CD4-positive, alpha-beta T cell treated with Interleukin-15 for 1 hour (primary cell): ENCODE results near the gene TADA1.
"Not testable (repeated sequence)": the region's sequence is repeated elsewhere in the genome, so short reads cannot be mapped to it uniquely, and the experiment has no call there.

Experiments used
- DNase-seq: peaks from one replicate; pipeline ENCODE4 v3.0.0-alpha.2; 2020

TADA1 gene

DNA sequence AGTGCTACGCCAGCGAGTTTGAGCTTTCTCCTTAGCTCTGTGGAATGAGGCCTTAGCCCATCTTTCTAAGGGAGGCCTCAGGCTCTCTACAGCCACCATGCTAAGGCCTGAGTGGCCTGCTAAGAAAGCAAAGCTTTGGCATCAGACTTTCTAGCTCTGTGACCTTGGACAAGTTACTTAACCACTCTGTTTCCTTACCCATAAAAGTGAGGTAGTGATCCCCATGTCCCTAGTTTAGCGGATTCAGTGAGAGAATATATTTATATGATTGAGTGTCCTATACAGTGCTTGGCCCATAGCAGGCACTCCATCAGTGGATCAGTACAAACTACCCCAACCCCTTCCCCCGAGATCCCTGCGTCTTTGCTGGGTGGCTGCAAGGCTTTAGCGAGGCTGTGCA lies 32.7 kb downstream of the TADA1 start:
- no peak for DNase-seq

DNA sequence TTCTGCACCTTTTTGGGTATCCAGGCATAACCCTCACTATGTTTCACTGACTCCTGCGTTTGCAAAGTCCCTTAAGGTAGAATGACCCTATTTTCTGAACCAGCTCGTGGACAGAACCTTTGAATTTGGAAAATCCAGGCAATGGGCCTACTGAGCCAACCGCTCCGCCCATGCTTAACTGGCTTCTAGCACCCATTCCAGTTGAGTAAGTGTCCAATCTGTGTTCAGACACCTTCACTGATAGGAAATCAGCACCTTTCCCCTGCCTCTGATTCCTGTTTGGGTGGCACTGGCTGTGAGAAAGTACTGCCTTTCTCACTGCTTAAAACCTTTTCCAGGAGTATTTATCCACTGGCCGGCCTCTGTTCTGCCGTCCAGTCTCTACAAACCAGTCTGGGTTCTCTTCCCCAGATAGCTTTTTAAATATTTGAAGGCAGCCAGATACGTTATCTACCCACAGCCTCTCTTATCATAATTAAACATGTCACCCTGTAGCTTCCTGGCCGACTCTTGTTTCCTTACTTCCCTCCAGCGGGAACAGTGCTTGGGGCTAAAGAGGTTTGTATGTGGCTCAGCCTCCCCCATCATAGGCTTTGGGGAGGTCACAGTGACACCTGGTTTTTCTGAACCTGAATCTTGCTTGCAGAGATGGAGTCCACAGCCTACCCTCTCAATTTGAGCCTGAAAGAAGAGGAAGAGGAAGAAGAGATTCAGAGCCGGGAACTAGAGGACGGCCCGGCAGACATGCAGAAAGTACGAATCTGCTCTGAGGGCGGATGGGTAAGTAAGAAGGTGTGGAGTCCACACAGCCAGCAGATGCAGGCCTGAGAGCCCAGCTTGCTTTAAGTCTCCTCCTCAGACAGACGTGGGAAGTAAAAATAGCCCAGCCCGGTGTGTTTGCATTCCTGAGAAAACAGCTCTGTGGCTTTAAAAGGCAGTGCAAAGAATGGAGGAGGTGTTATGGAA lies 35.5 kb downstream of the TADA1 start:
- DNase-seq = no peak

DNA sequence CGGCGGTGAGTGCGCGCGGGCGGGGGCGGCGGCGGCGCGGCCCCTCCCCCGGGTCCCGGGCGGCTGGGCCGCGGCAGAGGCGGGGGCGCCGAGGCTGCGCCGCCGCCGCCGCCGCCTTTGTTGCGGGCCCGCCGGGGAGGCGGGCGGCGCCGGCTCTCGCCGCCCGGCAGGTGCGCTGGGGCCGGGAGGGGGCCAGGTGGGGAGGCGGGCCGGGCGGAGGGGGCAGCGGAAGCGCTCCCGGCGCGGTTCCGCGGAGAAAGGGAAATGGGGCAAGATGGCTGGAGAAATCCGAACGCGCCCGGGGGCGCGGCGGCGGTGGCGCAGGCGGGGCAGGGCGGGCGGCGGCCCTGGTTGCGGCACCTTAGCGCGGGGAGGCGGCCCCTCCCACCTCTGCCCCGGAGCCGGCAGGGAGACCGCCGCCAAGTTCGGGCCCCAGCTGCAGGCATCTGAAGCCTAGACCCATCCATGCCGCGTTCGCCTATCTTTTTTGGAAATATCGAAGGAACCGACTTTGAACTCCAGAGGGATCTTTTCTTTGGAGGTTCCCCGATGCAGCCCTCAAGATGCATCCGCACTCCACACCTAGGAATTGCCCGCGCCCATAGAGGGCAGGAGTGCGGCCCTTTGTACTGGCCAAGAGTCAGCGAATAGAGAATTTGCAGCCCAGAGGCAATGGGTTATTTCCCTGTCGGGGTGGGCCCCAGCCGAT lies 36.3 kb downstream of the TADA1 start:
- DNase-seq = peak; percentile 52

DNA sequence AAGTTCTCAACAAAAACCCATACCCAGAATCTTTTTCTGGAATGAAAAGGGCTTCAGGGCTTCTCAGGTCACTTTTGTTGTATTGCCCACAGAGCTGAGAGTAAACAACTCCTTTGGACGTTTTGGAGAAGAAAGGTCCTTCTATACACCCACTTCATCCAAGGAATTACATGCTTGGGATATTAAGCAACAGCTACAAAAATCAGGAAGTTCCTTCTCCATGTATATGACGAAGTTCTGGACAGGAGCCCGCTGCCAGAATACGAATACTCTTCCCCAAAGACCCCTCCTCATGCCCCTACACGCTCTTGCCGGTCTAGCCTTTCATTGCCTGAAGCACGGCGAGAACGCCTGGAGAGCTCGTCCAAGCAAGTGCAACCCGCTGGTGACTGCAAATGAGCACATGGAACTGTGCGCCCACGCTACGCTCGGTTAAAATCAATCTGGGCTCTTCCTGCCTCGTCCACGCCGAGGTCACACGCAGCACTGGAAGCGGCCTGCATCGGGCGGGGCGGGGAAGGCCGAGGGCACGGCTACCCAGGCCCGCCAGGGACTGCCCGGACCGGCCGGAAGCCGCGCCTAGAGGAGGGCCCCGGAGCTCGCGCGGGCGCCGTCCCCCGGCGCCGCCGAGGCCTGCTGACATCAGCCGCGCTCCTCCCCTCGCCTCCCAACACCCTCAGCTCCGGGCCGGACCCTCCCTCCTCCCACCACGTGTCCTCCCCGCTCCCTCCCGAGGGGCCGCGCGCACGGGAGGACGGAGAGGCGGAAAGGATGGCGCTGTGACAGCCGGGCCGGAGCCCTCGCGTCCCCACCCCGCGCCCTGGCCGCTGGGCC lies 37.1 kb downstream of the TADA1 start, which contains the start of gene POGK:
TSS of gene POGK (plus strand) at position 710 of the 834 bp plus-strand sequence. CDS start 1,482 bp downstream, outside the sequence.
- DNase-seq = peak; percentile 86

DNA sequence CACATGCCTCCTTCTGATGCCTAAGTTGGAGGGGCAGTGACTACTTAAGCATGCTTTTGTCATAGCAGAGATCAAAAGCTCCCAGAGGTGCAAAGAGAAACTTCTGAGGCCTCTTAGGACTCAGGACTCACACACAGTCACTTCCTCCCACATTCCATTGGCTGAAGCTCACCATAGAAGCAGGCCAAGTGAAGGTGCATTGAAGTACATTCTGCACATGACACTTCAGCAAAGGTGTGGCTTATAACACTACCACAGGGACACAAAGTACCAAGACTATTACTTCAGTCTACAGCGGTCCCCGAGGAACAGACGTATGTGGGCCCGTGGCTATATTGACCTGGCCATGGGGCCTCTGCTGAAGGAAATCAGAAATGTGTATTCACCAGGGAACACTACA lies 39.3 kb downstream of the TADA1 start:
- no peak for DNase-seq

DNA sequence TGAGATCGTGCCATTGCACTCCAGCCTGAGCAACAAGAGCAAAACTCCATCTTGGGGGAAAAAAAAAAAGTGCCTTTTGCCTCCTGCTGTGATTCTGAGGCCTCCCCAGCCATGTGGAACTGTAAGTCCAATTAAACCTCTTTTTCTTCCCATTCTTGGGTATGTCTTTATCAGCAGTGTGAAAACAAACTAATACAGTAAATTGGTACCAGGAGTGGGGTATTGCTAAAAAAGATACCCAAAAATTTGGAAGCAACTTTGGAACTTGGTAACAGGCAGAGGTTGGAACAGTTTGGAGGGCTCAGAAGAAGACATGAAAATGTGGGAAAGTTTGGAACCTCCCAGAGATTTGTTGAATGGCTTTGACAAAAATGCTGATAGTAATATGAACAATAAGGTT lies 46.3 kb downstream of the TADA1 start:
- DNase-seq = not testable (repeated sequence)

DNA sequence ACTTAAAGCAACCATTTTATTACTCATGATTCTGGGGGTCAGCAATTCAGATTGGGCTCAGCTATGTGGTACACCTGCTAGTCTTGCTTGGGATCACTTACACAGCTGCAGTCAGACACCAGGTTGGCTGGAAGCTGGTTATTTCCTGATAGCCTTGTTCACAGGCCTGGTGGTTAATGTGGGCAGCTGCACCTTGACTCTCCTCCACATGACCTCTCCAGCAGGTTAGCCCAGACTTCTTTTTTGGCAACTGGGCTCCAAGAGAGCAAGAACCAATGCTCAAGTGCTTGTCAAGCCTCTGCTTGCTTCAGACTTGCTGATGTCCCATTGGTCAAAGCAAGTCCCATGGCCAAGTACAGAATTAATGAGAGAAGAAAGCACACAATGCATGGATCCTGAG lies 48.6 kb downstream of the TADA1 start:
- no peak for DNase-seq

DNA sequence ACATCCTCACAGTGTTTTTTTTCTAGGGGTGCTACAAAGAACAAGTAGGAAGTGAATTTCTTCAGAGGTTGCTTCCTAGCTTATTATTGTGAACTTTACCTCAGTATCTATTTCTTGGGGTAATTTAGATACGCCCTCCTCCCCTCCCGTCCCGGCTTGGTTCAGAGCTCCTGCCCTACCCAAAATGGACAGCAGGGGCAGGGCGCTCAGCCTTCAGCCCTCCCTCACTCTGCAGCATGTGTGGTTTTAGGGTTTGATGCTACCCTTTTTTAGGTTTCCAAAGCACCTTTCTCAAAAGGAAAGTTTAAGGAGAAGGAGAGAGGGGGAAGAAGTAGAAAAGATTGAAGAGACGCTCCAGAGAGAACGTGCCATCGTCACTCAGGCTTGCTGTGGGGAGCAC lies 53.7 kb downstream of the TADA1 start:
- DNase-seq = no peak

DNA sequence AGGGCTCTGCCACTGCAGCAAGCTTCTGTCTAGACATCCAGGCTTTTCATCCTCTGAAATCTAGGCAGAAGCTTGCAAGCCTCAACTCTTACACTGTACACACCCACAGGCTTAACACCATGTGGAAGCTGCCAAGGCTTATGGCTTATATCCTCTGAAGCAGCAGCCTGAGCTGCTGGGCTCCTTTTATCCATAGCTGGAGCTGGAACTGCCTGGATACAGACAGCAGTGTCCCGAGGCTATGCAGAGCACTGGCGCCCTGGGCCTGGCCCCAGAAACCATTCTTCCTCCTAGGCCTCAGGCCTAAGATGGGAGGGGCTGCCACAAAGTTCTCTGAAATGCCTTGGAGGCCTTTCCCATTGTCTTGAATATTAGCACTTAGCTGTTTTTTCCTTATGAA lies 56.1 kb downstream of the TADA1 start:
- DNase-seq = no peak

DNA sequence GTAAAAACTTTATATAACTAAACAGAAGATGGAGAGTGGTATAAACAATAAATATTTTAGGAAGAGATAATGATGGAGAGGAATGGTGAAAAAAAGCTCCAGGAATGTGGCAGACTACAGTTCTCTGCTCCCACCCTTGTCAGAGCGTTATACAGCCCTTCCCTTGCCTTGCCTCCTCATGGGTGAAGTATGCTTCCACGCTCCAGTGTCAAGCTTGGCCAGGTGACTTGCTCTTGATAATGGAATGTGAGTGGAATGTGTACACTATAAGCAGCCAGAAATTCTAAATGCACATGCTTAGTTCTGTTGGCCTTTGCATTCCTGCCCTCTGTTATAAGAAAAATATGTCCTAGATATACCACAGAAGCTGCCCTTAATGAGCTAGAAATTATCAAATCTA lies 61.5 kb downstream of the TADA1 start:
- no peak for DNase-seq

DNA sequence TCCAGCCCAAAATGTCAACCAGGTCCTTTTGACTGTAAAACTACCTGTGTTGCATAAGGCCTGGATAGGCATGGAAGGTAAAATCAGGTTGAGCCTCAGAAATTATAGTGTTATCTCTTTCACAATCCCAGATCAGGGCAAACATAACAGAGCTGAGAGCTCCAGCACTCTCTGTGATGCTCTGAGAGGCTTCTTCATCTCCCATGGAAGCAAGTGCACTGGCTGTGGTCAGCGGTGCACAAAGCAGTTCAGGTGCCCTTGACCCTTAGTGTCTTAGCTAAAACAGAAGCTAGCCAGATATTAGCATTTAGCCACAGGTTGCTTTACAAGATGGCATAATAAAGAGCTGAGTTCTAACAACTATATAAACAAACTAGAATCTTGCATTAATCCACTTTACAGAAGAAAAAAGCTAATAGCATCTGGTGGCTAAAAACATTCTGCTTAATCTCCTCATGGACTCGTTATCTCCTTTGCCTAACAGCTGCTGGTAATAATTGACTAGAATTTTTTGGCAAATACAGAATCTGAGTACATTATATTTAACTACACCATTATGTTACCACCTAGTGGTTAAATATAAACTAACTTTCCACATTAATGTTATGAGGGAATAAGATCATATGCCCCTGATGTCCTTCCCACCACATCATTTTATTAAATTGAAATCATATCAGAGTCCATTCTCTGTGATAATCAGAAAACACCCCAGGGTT lies 62.4 kb downstream of the TADA1 start:
- no peak for DNase-seq

DNA sequence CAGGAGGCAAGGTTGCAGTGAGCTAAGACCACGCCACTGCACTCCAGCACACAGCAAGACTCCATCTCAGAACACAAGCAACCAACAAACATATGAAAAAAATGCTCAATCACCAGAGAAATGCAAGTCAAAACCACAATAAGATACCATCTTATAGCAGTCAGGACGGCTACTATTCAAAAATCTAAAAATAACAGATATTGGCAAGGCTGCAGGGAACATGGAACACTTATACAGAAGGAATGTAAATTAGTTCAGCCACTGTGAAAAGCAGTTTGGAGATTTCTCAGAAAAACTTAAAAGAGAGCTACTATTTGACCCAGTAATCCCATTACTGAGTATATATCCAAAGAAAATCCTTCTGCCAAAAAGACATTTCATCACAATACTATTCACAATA lies 64.4 kb downstream of the TADA1 start:
- no peak for DNase-seq

DNA sequence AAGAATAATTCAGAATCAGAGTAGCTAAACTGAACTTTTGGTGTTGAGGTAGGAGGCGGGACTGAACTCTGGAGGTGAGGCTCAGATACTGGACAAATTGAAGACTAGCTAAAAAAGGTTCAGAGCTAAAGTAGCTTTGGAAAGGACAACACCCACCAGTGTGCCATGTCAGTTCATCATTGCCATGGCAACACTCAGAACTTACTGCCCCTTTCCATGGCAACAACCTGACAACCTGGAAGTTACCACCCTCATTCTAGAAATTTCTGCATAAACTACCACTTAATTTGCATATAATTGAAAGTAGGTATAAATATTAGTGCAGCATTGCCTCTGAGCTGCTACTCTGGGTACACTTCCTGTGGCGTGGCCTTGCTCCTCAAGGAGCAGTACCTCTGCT lies 67.1 kb downstream of the TADA1 start:
- DNase-seq = no peak
